HG03045 (cell line): ENCODE results near the gene NHSL2.

Experiments used
- ATAC-seq: cut with Tn5 transposase; IDR thresholded peaks from one replicate; pipeline ENCODE4 v1.9.1; 2021; ENCODE audit warnings: mild to moderate bottlenecking, moderate library complexity; ENCODE audit not compliant: unreplicated experiment

Gene NHSL2

DNA sequence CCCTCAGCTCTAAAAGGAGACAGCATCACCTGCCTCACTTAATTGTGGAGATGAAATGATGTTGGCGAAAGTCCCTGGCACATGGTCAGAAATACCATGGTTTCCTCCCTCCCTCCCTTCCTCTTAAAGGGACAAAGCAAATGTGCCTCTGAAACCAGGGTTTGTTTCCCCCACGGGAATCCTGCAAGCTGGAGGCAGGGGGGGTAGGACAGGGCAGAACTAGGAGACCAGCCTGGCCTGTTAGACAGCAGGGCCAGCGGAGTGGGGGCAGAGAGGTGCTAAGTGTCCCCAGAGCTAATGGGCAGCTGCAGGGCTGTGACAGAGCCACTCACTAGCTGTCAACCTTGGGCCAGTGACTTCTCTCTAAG lies 215.4 kb downstream of the NHSL2 start:
- ATAC-seq: no peak

DNA sequence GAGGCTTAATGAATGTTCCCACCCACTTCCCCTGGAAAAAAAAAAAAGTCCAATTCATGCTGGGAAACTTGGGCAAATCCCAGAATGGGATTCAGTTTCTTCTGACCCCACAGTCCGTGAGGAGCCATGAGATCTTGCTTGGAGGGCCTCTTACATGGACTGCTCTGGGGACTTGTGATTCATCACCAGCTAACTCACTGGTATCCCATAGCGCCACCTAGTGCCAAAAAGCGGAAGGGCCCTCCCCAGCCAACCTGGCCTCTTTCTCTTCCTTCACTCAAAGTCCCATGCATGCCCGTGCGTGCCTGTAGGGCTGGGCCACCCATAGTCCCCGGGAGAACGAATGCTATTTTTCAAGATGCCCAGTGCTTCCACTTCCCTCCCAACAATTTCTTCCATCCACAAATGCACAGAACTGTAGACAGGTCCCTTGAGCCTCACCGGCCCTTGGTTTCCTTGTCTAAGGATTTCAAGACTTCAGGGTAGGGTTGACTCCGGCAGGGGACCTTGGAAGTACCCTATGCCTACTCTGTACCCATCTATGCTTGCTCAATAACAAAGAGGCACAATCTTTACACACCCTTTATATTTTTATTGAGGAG lies 216.0 kb downstream of the NHSL2 start:
- no peak for ATAC-seq

DNA sequence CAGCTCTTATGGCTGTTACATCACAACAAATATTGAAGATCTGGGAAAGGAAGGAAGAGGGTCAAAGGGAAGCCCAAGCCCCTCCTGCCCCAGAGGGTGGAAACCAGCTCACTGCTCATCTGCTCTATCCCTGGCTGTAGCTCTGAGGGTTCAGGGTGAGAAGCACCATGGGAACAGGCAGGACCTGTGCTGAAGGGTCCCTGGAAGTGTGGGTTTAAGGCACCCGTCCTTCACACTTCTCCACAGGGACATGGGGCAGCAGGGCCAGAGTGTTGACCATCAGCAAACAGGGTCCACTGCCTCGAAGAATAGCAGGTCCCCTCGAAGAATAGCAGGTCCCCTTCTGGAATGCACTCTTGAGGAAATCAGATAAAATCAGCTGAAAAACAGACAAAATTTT lies 216.7 kb downstream of the NHSL2 start:
- no peak for ATAC-seq

DNA sequence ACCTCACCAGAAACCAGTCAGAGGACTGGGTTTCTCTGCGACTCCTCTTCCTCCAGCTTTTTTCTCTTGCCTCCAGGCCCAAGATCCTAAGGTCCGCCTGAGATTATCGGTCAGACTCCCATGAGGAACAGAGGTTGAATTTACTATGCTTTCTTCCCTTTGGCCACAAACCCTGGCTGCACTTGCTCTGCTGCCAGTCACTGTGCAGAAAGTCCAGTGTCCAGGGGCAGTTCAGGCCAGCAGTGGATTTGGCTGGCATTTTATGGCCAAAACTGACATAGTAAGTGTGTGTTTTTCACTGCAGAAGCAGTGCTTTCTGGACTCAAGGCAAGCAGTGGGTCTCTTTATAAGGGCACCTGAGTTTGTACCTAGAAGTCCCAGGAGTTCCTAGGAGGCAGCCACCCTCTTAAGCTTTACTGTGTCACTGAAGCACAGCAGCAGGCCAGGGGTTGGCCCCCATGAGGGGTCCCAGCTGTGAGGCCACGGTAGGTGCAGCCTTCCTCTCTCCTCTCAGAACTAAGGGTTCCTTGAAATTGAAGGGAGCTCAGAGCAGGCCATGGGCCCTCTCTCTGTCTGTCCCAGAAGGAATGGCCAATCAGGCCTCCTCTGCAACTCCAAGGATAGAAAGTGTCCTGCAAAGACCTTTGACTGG lies 217.7 kb downstream of the NHSL2 start:
- ATAC-seq: no peak

DNA sequence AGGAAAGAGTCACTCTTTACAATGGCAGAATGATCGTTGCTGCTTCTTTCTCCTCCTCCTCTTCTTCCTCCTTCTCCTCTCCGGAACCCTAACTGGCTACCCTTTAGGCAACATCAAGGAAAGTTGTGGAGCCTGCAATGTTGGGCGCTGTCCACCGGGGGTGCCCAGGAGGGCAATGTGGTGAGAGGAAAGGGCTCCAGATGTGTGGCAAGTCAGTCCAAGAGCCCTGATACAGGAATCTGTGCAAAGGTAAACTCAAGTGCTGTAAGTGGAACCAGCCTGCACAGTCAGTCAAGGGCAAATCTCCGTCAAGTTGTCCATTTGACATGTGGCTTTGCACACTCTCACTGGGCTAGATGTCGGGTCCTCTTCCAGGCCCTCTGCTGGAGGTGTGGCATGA lies 218.2 kb downstream of the NHSL2 start:
- ATAC-seq: no peak

DNA sequence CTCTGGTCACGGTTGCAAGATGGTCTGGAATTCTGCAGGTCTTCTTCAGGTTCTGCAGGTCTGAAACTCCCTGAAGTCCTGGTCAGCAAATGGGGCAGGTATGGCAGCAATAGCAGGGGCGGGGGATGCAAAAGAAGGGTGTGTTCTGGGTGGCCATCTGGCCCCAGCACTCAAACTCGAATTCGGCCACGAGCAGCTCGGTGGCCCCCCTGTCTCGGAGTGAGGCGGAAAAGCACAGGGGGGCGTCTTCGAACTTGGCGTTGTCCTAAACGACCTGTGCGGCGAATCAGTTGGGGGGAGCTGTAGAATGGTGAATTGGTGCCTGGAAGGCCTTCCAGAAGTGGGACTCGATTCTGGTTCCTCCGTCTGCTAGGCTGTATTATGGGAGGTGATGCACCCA lies 219.0 kb downstream of the NHSL2 start:
- no peak for ATAC-seq

DNA sequence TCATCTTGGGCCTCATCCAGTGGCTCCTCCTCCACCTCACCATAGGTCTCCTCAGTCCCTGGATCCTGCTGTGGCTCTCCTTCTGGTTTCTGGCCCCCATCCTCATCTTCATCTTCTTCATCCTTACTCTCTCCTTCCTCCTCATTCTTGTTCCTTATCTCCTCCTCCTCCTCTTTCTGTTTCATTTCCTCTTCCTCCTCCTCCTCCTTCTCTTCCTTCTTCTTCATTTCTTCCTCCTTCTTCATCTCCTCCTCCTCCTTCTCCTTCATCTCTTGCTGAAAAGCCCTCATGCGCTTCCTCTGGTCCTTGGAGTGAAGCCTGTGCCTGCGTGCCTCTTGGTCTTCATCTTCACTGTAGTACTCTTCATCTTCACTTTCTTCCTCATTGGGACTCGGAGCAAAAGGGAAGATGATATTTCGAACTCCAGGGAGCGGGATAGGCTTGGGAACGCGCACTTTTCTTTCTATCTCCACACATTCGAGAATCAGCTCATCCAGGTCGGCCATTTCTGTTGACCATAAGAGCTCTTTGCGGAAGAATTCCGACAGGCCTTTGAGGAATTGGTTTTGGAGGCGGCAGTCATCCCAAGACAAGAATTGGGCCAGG lies 219.6 kb downstream of the NHSL2 start:
- ATAC-seq: no peak

GRCh38 chrX:72130762-72131250 lies 220.2 kb downstream of the NHSL2 start:
- ATAC-seq: no peak

GRCh38 chrX:72131317-72132294 lies 221.0 kb downstream of the NHSL2 start, which contains the start of gene RTL5:
Gene RTL5, minus strand, starts transcription at chrX:72131915.
- peak; percentile 78 for ATAC-seq

- no peak for ATAC-seq
Measured at GRCh38 chrX:72132456-72132855, 221.8 kb downstream of the NHSL2 start.

DNA sequence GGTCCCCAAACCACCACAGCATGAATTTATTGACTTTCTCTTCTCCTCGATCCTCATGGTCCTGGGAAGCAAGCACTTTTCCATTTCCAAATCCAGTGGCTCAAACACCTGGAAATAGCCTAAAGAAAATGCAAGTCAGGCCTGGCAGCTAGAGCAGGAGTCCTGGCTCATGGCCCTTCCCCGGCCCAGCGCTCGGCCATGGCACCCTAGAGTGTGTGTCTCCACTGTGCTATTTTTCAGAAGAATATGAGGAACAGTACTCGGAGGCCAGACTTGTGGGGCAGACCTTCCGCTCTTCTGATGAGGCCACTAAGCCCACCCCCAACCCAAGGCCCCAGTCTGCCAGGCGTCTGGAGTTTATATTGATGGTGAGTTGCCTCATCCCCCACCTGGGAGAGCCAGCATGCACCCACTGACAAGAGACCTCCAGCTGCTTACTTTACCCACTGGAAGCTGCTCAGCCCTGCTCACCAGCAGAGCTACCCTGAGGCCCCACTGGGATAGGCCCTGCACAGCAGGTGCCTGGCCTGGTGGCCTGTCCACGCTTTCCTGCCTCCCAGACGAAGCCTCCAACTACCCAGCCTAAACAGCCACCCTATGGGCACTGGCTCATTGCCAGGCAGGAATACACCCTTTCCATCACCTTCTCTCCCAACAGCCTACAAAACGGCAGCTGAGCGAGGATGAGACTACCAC lies 223.4 kb downstream of the NHSL2 start:
- no peak for ATAC-seq

- ATAC-seq: no peak
Measured at GRCh38 chrX:72137846-72138495, 227.3 kb downstream of the NHSL2 start.

DNA sequence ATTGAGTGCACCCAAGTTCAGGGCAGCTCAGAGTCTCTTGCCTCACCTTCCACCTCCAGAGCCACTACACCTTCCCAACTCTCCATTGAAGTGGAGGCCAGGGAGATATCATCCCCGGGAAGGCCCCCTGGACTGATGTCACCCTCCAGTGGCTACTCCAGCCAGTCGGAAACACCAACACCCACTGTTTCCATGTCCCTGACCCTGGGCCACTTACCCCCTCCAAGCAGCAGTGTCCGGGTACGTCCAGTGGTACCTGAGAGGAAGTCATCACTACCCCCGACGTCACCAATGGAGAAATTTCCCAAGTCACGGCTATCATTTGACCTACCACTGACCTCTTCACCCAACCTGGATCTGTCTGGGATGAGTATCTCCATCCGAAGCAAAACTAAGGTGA lies 228.9 kb downstream of the NHSL2 start:
- ATAC-seq: no peak

- no peak for ATAC-seq
Measured at GRCh38 chrX:72141372-72142004, 230.8 kb downstream of the NHSL2 start.

DNA sequence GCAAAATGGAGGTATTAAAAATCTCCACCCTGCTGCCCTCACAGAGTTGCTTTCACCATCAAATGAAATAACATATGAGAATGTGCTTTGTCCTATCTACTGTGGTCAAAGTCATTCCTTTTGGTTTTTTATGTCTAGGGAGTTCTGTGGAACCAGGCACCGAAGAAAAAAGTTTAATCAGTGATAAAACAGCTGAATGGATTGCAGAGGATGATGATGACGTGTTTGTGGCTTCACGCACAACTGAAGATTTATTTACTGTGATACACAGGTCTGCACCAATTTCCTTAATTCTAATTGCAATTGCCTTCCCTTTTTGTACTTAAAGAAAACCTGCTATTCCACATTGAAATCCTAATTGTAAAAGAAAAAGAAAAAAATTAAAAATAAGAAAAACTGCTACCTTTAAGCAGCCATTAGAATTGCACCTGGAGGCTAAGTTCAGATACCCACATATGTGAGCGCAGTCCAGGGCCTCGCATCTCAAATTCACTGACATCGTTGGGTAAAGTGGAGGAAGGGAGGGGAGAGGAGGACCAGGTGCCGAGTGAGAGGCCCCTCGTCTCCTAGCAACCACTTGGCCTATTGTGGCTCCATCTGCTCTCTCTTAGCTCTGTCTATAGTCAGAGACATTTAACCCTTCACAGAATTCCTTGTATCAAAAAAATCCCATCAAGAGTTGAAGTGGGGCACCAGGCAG lies 231.6 kb downstream of the NHSL2 start:
- no peak for ATAC-seq

- ATAC-seq: no peak
Measured at GRCh38 chrX:72142794-72143608, 232.4 kb downstream of the NHSL2 start.

DNA sequence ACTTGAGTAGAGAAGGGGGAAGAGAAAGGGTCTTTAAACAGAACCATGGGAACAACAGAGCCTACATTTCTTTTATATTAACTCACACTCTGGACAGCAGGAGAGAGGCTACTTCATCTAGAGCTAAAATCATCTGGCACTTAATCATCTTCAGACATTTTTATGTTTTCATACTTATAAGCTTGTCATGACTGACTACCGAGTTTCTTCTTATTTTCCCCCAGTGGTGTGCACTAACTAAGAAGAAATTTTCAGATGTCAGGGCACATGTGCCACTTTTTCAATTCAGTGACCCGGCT lies 232.9 kb downstream of the NHSL2 start:
- ATAC-seq: no peak

- ATAC-seq: no peak
Measured at GRCh38 chrX:72145181-72145580, 234.5 kb downstream of the NHSL2 start.
